Measurements from ENCODE around the gene ADARB2. TPM values are rescaled to one million over a fixed set of nuclear protein-coding genes. Genes with fewer than 3 reads are reported as not detected.

The ADARB2 gene
- total and polyA plus RNA-seq, 2 experiments from 2014 or later, result 2.0 to 5.0 TPM

DNA sequence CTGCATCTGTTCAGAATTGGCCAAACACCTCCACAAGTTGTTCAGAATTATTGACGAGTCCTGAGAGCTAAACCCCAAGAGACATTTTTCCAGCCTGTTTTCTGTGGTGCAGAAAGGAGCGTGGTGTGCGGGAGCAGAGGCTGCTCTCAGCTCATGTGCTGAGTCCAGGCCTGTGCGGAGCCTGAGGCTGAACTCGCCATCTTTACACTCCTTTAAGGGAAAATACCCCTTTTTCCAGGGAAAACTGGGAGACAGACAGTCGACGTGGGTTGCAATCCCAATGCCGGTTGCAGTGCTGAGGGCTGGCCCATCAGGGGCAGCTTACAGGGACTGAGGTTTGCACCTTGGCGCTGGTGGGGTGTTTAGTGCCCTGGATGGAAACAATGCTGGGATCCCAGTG is 112.2 kb downstream of the ADARB2 start:
- TF ChIP-seq ZNF331 (CRISPR knock-in tag; IDR thresholded peaks at IDR 0.05; ENCODE audit: low read depth), result no peak
- TF ChIP-seq STAT1 (IDR thresholded peaks at IDR 0.05; ENCODE audit: unreplicated experiment), result no peak
- no peak for TF ChIP-seq CREB1 (CRISPR knock-in tag; IDR thresholded peaks at IDR 0.05; ENCODE audit: low read depth)

DNA sequence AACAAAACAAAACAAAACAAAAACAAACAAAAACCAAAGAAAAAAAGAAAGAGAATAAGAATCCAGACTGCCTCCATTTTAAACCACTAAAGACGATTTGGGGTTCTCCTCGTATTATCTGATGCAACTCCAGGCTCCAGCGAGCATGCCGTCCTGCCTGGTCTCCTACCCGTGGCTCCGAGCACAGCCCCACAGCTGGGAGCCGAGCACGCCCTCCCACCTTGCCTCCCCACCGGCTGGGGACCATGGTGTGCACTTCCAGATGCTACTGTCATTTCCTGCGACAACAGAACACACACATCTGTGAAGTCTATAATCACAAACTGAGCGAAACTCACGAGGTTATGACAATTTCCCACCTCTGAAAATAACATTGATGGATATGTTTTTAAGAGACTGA is 113.1 kb downstream of the ADARB2 start:
- no peak for DNase-seq (ENCODE audit: low spot score)

More for the DNA sequence above, 112.2 kb downstream of the ADARB2 start:
- Mint-ChIP-seq H3K36me3 (ENCODE audit: low read depth) (no peaks in the 10 kb centered on the region), H3K9me3 (no peaks in the 10 kb centered on the region), H3K27ac (no peak overlapping the region), H3K4me1 (peaks cover 13% of the 10 kb centered on the region), H3K27me3 (ENCODE audit: insufficient read depth, low read depth, poor library complexity) (peaks cover 4% of the 10 kb centered on the region), H3K4me3 (no peak overlapping the region)
- H3K36me3 ChIP-seq (ENCODE audit: insufficient read depth), result no peaks in the 10 kb centered on the region
- H3K4me2 ChIP-seq, result no peak overlapping the region
- H3K27me3 ChIP-seq (ENCODE audit: insufficient read depth), result no peaks in the 10 kb centered on the region
- ATAC-seq, result no peak
- no peaks in the 10 kb centered on the region for H4K20me1 ChIP-seq (replicated peaks; ENCODE audit: insufficient read depth)
- DNase-seq (ENCODE audit: low spot score), result no peak
- no peaks in the 10 kb centered on the region for H3K9me2 ChIP-seq (ENCODE audit: insufficient read depth)
- no peak overlapping the region for H3K4me3 ChIP-seq
- H2AFZ ChIP-seq, result no peak overlapping the region
- H3K79me2 ChIP-seq (replicated peaks; ENCODE audit: insufficient read depth), result no peaks in the 10 kb centered on the region
- no peaks in the 10 kb centered on the region for H3K4me1 ChIP-seq (ENCODE audit: insufficient read depth)
- H3K27ac ChIP-seq (ENCODE audit: low read depth), result no peak overlapping the region
- H3F3A ChIP-seq (replicated peaks; ENCODE audit: low read depth), result no peaks in the 10 kb centered on the region

More for the DNA sequence above, 113.1 kb downstream of the ADARB2 start:
- no peaks in the 10 kb centered on the region for H3K79me2 ChIP-seq (replicated peaks; ENCODE audit: insufficient read depth)
- Mint-ChIP-seq H3K27ac (no peak overlapping the region), H3K36me3 (ENCODE audit: low read depth) (no peaks in the 10 kb centered on the region; the same call in 2 of the 3 replicates), H3K4me1 (peaks cover 7% of the 10 kb centered on the region), H3K4me3 (no peak overlapping the region), H3K9me3 (no peaks in the 10 kb centered on the region), H3K27me3 (ENCODE audit: insufficient read depth, low read depth, poor library complexity) (peaks cover 4% of the 10 kb centered on the region)
- H3K4me2 ChIP-seq, result no peak overlapping the region
- no peaks in the 10 kb centered on the region for H3K9me2 ChIP-seq (ENCODE audit: insufficient read depth)
- TF ChIP-seq, protein P1, sequence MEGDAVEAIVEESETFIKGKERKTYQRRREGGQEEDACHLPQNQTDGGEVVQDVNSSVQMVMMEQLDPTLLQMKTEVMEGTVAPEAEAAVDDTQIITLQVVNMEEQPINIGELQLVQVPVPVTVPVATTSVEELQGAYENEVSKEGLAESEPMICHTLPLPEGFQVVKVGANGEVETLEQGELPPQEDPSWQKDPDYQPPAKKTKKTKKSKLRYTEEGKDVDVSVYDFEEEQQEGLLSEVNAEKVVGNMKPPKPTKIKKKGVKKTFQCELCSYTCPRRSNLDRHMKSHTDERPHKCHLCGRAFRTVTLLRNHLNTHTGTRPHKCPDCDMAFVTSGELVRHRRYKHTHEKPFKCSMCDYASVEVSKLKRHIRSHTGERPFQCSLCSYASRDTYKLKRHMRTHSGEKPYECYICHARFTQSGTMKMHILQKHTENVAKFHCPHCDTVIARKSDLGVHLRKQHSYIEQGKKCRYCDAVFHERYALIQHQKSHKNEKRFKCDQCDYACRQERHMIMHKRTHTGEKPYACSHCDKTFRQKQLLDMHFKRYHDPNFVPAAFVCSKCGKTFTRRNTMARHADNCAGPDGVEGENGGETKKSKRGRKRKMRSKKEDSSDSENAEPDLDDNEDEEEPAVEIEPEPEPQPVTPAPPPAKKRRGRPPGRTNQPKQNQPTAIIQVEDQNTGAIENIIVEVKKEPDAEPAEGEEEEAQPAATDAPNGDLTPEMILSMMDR (conservative IDR thresholded peaks at IDR 0.05; ENCODE audit: low read depth in 2 of 2), result no peak
- TF ChIP-seq EZH2 (IDR thresholded peaks at IDR 0.05; ENCODE audit: low read depth, unreplicated experiment) (no peak), EZH2phosphoT487 (IDR thresholded peaks at IDR 0.05; ENCODE audit: unreplicated experiment) (no peak), ZNF114 (CRISPR knock-in tag; IDR thresholded peaks at IDR 0.05) (no peak)
- TF ChIP-seq, protein P2, sequence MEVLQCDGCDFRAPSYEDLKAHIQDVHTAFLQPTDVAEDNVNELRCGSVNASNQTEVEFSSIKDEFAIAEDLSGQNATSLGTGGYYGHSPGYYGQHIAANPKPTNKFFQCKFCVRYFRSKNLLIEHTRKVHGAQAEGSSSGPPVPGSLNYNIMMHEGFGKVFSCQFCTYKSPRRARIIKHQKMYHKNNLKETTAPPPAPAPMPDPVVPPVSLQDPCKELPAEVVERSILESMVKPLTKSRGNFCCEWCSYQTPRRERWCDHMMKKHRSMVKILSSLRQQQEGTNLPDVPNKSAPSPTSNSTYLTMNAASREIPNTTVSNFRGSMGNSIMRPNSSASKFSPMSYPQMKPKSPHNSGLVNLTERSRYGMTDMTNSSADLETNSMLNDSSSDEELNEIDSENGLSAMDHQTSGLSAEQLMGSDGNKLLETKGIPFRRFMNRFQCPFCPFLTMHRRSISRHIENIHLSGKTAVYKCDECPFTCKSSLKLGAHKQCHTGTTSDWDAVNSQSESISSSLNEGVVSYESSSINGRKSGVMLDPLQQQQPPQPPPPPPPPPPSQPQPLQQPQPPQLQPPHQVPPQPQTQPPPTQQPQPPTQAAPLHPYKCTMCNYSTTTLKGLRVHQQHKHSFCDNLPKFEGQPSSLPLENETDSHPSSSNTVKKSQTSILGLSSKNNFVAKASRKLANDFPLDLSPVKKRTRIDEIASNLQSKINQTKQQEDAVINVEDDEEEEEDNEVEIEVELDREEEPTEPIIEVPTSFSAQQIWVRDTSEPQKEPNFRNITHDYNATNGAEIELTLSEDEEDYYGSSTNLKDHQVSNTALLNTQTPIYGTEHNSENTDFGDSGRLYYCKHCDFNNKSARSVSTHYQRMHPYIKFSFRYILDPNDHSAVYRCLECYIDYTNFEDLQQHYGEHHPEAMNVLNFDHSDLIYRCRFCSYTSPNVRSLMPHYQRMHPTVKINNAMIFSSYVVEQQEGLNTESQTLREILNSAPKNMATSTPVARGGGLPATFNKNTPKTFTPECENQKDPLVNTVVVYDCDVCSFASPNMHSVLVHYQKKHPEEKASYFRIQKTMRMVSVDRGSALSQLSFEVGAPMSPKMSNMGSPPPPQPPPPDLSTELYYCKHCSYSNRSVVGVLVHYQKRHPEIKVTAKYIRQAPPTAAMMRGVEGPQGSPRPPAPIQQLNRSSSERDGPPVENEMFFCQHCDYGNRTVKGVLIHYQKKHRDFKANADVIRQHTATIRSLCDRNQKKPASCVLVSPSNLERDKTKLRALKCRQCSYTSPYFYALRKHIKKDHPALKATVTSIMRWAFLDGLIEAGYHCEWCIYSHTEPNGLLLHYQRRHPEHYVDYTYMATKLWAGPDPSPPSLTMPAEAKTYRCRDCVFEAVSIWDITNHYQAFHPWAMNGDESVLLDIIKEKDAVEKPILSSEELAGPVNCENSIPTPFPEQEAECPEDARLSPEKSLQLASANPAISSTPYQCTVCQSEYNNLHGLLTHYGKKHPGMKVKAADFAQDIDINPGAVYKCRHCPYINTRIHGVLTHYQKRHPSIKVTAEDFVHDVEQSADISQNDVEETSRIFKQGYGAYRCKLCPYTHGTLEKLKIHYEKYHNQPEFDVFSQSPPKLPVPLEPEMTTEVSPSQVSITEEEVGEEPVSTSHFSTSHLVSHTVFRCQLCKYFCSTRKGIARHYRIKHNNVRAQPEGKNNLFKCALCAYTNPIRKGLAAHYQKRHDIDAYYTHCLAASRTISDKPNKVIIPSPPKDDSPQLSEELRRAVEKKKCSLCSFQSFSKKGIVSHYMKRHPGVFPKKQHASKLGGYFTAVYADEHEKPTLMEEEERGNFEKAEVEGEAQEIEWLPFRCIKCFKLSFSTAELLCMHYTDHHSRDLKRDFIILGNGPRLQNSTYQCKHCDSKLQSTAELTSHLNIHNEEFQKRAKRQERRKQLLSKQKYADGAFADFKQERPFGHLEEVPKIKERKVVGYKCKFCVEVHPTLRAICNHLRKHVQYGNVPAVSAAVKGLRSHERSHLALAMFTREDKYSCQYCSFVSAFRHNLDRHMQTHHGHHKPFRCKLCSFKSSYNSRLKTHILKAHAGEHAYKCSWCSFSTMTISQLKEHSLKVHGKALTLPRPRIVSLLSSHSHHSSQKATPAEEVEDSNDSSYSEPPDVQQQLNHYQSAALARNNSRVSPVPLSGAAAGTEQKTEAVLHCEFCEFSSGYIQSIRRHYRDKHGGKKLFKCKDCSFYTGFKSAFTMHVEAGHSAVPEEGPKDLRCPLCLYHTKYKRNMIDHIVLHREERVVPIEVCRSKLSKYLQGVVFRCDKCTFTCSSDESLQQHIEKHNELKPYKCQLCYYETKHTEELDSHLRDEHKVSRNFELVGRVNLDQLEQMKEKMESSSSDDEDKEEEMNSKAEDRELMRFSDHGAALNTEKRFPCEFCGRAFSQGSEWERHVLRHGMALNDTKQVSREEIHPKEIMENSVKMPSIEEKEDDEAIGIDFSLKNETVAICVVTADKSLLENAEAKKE (CRISPR knock-in tag; IDR thresholded peaks at IDR 0.05), result no peak
- H3F3A ChIP-seq (replicated peaks; ENCODE audit: low read depth), result no peaks in the 10 kb centered on the region
- ATAC-seq, result no peak
- no peaks in the 10 kb centered on the region for H3K27me3 ChIP-seq (ENCODE audit: insufficient read depth)
- no peaks in the 10 kb centered on the region for H3K36me3 ChIP-seq (ENCODE audit: insufficient read depth)
- no peaks in the 10 kb centered on the region for H3K4me1 ChIP-seq (ENCODE audit: insufficient read depth)
- H3K27ac ChIP-seq (ENCODE audit: low read depth), result no peak overlapping the region
- H4K20me1 ChIP-seq (replicated peaks; ENCODE audit: insufficient read depth), result no peaks in the 10 kb centered on the region
- no peak overlapping the region for H2AFZ ChIP-seq
- no peak overlapping the region for H3K4me3 ChIP-seq
